Measurements from ENCODE around the gene SORL1-AS1.

Gene SORL1-AS1

GRCh38 chr11:121414141-121414913, 38.4 kb downstream of the SORL1-AS1 start:
- no peak overlapping the region for H3K4me3 ChIP-seq
- no peaks in the 10 kb centered on the region for H3K79me2 ChIP-seq (ENCODE audit: control insufficient read depth, insufficient read depth, low read length)
- TF ChIP-seq HDAC6 (IDR thresholded peaks at IDR 0.05; ENCODE audit: unreplicated experiment) = no peak
- no peak for TF ChIP-seq SMC3 (IDR thresholded peaks at IDR 0.05; ENCODE audit: borderline replicate concordance, low read length)
- no peaks in the 10 kb centered on the region for H3K36me3 ChIP-seq (ENCODE audit: control insufficient read depth in 2 of 2, insufficient read depth in 2 of 2, low read length in 1 of 2)
- in situ Hi-C loops (cut with MboI) = no loop called here
- RAD21 ChIA-PET (ENCODE audit: unreplicated experiment) = no interaction called here
- no TSS peak for BruUV-seq (replicated peaks)
- CTCF ChIA-PET = interaction anchor here (1.4 to 1.5 kb wide), 2 partner anchors 42 to 95 kb away, joined by 3 to 4 read pairs; no protein-coding TSS in a partner anchor
- no peaks in the 10 kb centered on the region for H3K27me3 ChIP-seq (replicated peaks in 1 of 2; ENCODE audit: control insufficient read depth in 2 of 2, insufficient read depth in 2 of 2, low read length in 1 of 2)
- no peaks in the 10 kb centered on the region for H3K9me3 ChIP-seq (replicated peaks; ENCODE audit: control insufficient read depth, insufficient read depth, low read length)
- no peak for DNase-seq (ENCODE audit: low read depth, low spot score)
- H2AFZ ChIP-seq (ENCODE audit: control insufficient read depth, low read depth, low read length) = no peak overlapping the region
- H3K4me2 ChIP-seq (ENCODE audit: control insufficient read depth, insufficient read depth) = no peak overlapping the region
- H4K20me1 ChIP-seq (ENCODE audit: control insufficient read depth, insufficient read depth) = no peaks in the 10 kb centered on the region
- intact Hi-C loops (cut with micrococcal nuclease; ENCODE audit: unreplicated experiment) = no loop called here
- 100% methylated on average over 2 of the region's 2 CpGs for WGBS (ENCODE audit: insufficient coverage, insufficient replicate concordance, low lambda C conversion rate, missing lambda C conversion rate)
- no peak for ATAC-seq
- no peak overlapping the region for H3K9ac ChIP-seq (ENCODE audit: control insufficient read depth, insufficient read depth, low read length)
- POLR2A ChIA-PET = interaction anchor here (0.7 kb wide), 1 partner anchor 32 kb away, joined by 4 read pairs; no protein-coding TSS in a partner anchor
- H3K4me1 ChIP-seq (ENCODE audit: control insufficient read depth, insufficient read depth, low read length) = peaks cover 24% of the 10 kb centered on the region
- no peak overlapping the region for H3K27ac ChIP-seq (ENCODE audit: control insufficient read depth, insufficient read depth)
- SMC1A ChIA-PET (ENCODE audit: uncharacterized antibody, unreplicated experiment) = interaction anchor here (0.7 to 10.5 kb wide), 6 partner anchors 9 to 1728 kb away, joined by 3 to 103 read pairs (median 4); no protein-coding TSS in a partner anchor
- FAIRE-seq = no peak

GRCh38 chr11:121412711-121413415, 39.9 kb downstream of the SORL1-AS1 start:
- intact Hi-C loops (cut with micrococcal nuclease; ENCODE audit: unreplicated experiment) (no loop called here), in situ Hi-C loops (cut with MboI) (no loop called here)
- CTCF ChIA-PET = interaction anchor here (0.6 kb wide), 1 partner anchor 219 kb away, joined by 3 read pairs; no protein-coding TSS in a partner anchor
- Histone ChIP-seq H3K9me3 (replicated peaks; ENCODE audit: control insufficient read depth, insufficient read depth, low read length) (no peaks in the 10 kb centered on the region), H3K36me3 (ENCODE audit: control insufficient read depth in 2 of 2, insufficient read depth in 2 of 2, low read length in 1 of 2) (no peaks in the 10 kb centered on the region), H3K27ac (ENCODE audit: control insufficient read depth, insufficient read depth) (no peak overlapping the region), H3K4me2 (ENCODE audit: control insufficient read depth, insufficient read depth) (no peak overlapping the region), H2AFZ (ENCODE audit: control insufficient read depth, low read depth, low read length) (no peak overlapping the region), H3K9ac (ENCODE audit: control insufficient read depth, insufficient read depth, low read length) (no peak overlapping the region), H3K79me2 (ENCODE audit: control insufficient read depth, insufficient read depth, low read length) (no peaks in the 10 kb centered on the region), H3K27me3 (replicated peaks in 1 of 2; ENCODE audit: control insufficient read depth in 2 of 2, insufficient read depth in 2 of 2, low read length in 1 of 2) (no peaks in the 10 kb centered on the region), H3K4me3 (no peak overlapping the region), H4K20me1 (ENCODE audit: control insufficient read depth, insufficient read depth) (no peaks in the 10 kb centered on the region), H3K4me1 (ENCODE audit: control insufficient read depth, insufficient read depth, low read length) (peaks cover 11% of the 10 kb centered on the region; the same call in 1 of the 2 replicates)
- BruUV-seq (replicated peaks) = no TSS peak
- POLR2A ChIA-PET = no interaction called here
- DNase-seq (ENCODE audit: low read depth, low spot score) (no peak), FAIRE-seq (no peak), ATAC-seq (no peak)
- SMC1A ChIA-PET (ENCODE audit: uncharacterized antibody, unreplicated experiment) = interaction anchor here (0.6 to 1.8 kb wide), 6 partner anchors 8 to 33 kb away, joined by 3 to 6 read pairs (median 4); no protein-coding TSS in a partner anchor
- RAD21 ChIA-PET (ENCODE audit: unreplicated experiment) = interaction anchor here (1.6 kb wide), 1 partner anchor 38 kb away, joined by 3 read pairs; no protein-coding TSS in a partner anchor
- 55% methylated on average over 4 of the region's 4 CpGs for WGBS (ENCODE audit: insufficient coverage, insufficient replicate concordance, low lambda C conversion rate, missing lambda C conversion rate)
- TF ChIP-seq ESRRA (IDR thresholded peaks at IDR 0.05; ENCODE audit: low read length) (no peak), EZH2 (IDR thresholded peaks at IDR 0.05; ENCODE audit: borderline replicate concordance, control insufficient read depth, low read depth, low read length) (no peak), HDGF (IDR thresholded peaks at IDR 0.05) (no peak), CHD1 (IDR thresholded peaks at IDR 0.05; ENCODE audit: low read depth, low read length) (no peak), SIX5 (IDR thresholded peaks at IDR 0.05; ENCODE audit: low read depth, low read length, severe bottlenecking) (no peak), SREBF1 (IDR thresholded peaks at IDR 0.05; ENCODE audit: low read length) (no peak), IKZF2 (IDR thresholded peaks at IDR 0.05) (no peak), CTCF (IDR thresholded peaks at IDR 0.05 in 2 of 3, conservative IDR thresholded peaks at IDR 0.05 in 1 of 3; ENCODE audit: control insufficient read depth in 2 of 3, extremely low read depth in 1 of 3, insufficient read depth in 1 of 3, low read depth in 3 of 3, low read length in 3 of 3) (no peak), USF2 (IDR thresholded peaks at IDR 0.05; ENCODE audit: borderline replicate concordance, low read depth, low read length) (no peak), ASH2L (IDR thresholded peaks at IDR 0.05; ENCODE audit: borderline replicate concordance, low read depth) (no peak), MTA3 (IDR thresholded peaks at IDR 0.05; ENCODE audit: borderline replicate concordance, low read length) (no peak)
